Liver (tissue), 9 donors: ENCODE results near the gene RHBDF2. TPM values are rescaled to one million over a fixed set of nuclear protein-coding genes. Genes with fewer than 3 reads are reported as not detected.

ENCODE experiments used
- DNase-seq: peaks from one replicate; pipeline ENCODE4 v3.0.0-alpha.2; 2017; ENCODE audit warnings: low spot score
- H3K27ac ChIP-seq, 2 donors: one replicate each; pipeline ENCODE4 v1.7.0; 2013; ENCODE audit warnings: inconsistent platforms in 2 of 2, low read length in 2 of 2, control low read depth in 1 of 2, low read depth in 1 of 2, mild to moderate bottlenecking in 1 of 2
- H3K27me3 ChIP-seq, 4 donors: one replicate each; pipeline versions ENCODE4 v1.6.1 to v1.7.0; 2013; ENCODE audit warnings: low read length in 3 of 4, inconsistent platforms in 1 of 4, mild to moderate bottlenecking in 1 of 4, moderate library complexity in 1 of 4; ENCODE audit not compliant: control insufficient read depth in 4 of 4, insufficient read depth in 4 of 4
- H3K36me3 ChIP-seq, 4 donors: one replicate each; pipeline versions ENCODE4 v1.6.1 to v1.7.0; 2013; ENCODE audit warnings: low read length in 3 of 4, mild to moderate bottlenecking in 3 of 4, low read depth in 1 of 4, moderate library complexity in 1 of 4; ENCODE audit not compliant: control insufficient read depth in 4 of 4, insufficient read depth in 3 of 4
- H3K4me1 ChIP-seq, 4 donors: one replicate each; pipeline versions ENCODE4 v1.6.1 to v1.7.0; 2013; ENCODE audit warnings: low read length in 3 of 4, mild to moderate bottlenecking in 3 of 4, moderate library complexity in 1 of 4; ENCODE audit not compliant: control insufficient read depth in 4 of 4, insufficient read depth in 4 of 4
- H3K4me3 ChIP-seq, 3 donors: one replicate each; pipeline versions ENCODE4 v1.6.1 to v1.7.0; 2013; ENCODE audit warnings: low read length in 3 of 3, control low read depth in 1 of 3, low read depth in 1 of 3, mild to moderate bottlenecking in 1 of 3
- H3K9ac ChIP-seq, 2 donors: one replicate each; pipeline ENCODE4 v1.7.0; 2013; ENCODE audit warnings: low read length in 2 of 2, mild to moderate bottlenecking in 2 of 2, moderate library complexity in 2 of 2, control low read depth in 1 of 2, low read depth in 1 of 2
- H3K9me3 ChIP-seq, 4 donors: one replicate each; pipeline versions ENCODE4 v1.6.1 to v1.7.0; 2013; ENCODE audit warnings: low read length in 3 of 4; ENCODE audit not compliant: control insufficient read depth in 4 of 4
- CTCF ChIP-seq: fragments of 150-350 bp; IDR thresholded peaks from 2 replicates; pipeline ENCODE4 v1.5.1; 2017; ENCODE audit warnings: improper control_type of control experiment, low read depth, low read length; ENCODE audit not compliant: missing input control
- EGR1 ChIP-seq, 2 donors: IDR thresholded peaks; 2 replicates each; pipeline ENCODE4 v1.6.1; 2016 to 2018; ENCODE audit warnings: antibody characterized with exemption in 2 of 2, low read depth in 2 of 2
- FOXA1 ChIP-seq: IDR thresholded peaks from 2 replicates; pipeline ENCODE4 v1.6.1; 2016; ENCODE audit warnings: antibody characterized with exemption
- FOXA2 ChIP-seq: IDR thresholded peaks from 2 replicates; pipeline ENCODE4 v1.6.1; 2016; ENCODE audit warnings: antibody characterized with exemption
- GABPA ChIP-seq, 2 donors: IDR thresholded peaks in 1 of 2; conservative IDR thresholded peaks in 1 of 2; 2 replicates each; pipeline ENCODE4 v1.6.1; 2016; ENCODE audit warnings: antibody characterized with exemption in 2 of 2, mild to moderate bottlenecking in 1 of 2, moderate library complexity in 1 of 2
- HNF4A ChIP-seq, 2 donors: conservative IDR thresholded peaks; 2 replicates each; pipeline ENCODE4 v1.6.1; 2016; ENCODE audit warnings: antibody characterized with exemption in 2 of 2, mild to moderate bottlenecking in 2 of 2
- HNF4G ChIP-seq: IDR thresholded peaks from 2 replicates; pipeline ENCODE4 v1.6.1; 2016; ENCODE audit warnings: antibody characterized with exemption
- JUND ChIP-seq, 2 donors: IDR thresholded peaks; 2 replicates each; pipeline ENCODE4 v1.6.1; 2016; ENCODE audit warnings: antibody characterized with exemption in 2 of 2
- NR2F2 ChIP-seq: IDR thresholded peaks from 2 replicates; pipeline ENCODE4 v1.6.1; 2016; ENCODE audit warnings: antibody characterized with exemption
- RAD21 ChIP-seq, 2 donors: IDR thresholded peaks; 2 replicates each; pipeline ENCODE4 v1.6.1; 2016; ENCODE audit warnings: antibody characterized with exemption in 2 of 2, mild to moderate bottlenecking in 2 of 2
- RXRA ChIP-seq, 2 donors: IDR thresholded peaks; 2 replicates each; pipeline ENCODE4 v1.6.1; 2017 to 2018; ENCODE audit warnings: antibody characterized with exemption in 2 of 2, mild to moderate bottlenecking in 1 of 2
- SP1 ChIP-seq: IDR thresholded peaks from 2 replicates; pipeline ENCODE4 v1.6.1; 2018; ENCODE audit warnings: antibody characterized with exemption, mild to moderate bottlenecking
- TAF1 ChIP-seq: conservative IDR thresholded peaks from 2 replicates; pipeline ENCODE4 v1.6.1; 2016; ENCODE audit warnings: antibody characterized with exemption, mild to moderate bottlenecking
- YY1 ChIP-seq: IDR thresholded peaks from 2 replicates; pipeline ENCODE4 v1.6.1; 2016; ENCODE audit warnings: antibody characterized with exemption, mild to moderate bottlenecking
- ZBTB33 ChIP-seq: IDR thresholded peaks from 2 replicates; pipeline ENCODE4 v1.6.1; 2016; ENCODE audit warnings: antibody characterized with exemption
- WGBS: extraction: QIAGEN DNeasy Blood & Tissue Kit; methylation state at CpG from one replicate; pipeline ENCODE4 v1.1.7; 2013; 5-methylcytosine and 5-hydroxymethylcytosine counted together
- polyA plus RNA-seq, 2 donors: library from polyadenylated mRNA; stranded (reverse) in 1 of 2; unstranded in 1 of 2; fragments of 200-250 nt in 1 of 2; fragments of >200 nt in 1 of 2; fragmentation: Nextera tagmentation in 1 of 2; extraction: Ambion mirVana in 1 of 2; gene quantifications; one replicate each; pipeline versions ENCODE4 v1.2.1 to v1.2.3, GENCODE V29; 2013 to 2015
- total RNA-seq, 2 donors: library from RNA; depleted of rRNA; stranded (reverse); fragments of >200 nt; gene quantifications; one replicate each; pipeline ENCODE4 v1.2.3, GENCODE V29; 2014
- TF ChIP-seq, protein P1 (sequence below): IDR thresholded peaks from 2 replicates; pipeline ENCODE4 v1.6.1; 2016; ENCODE audit warnings: antibody characterized with exemption
- TF ChIP-seq, protein P2 (sequence below): IDR thresholded peaks from 2 replicates; pipeline ENCODE4 v1.6.1; 2016; ENCODE audit warnings: antibody characterized with exemption, mild to moderate bottlenecking
- TF ChIP-seq, protein P3 (sequence below): IDR thresholded peaks from 2 replicates; pipeline ENCODE4 v1.6.1; 2016; ENCODE audit warnings: antibody characterized with exemption
- donor health status: healthy.
- donor health status: healthy.
- donor health status: healthy.
- donor health status: healthy.
- donor health status: healthy.

Gene RHBDF2
- total and polyA plus RNA-seq, 4 donors: 2.9 to 6.7 (median 4.6) TPM

- no peaks in the 10 kb centered on the region for H3K27me3 ChIP-seq
- no peaks in the 10 kb centered on the region for H3K9me3 ChIP-seq
- H3K36me3 ChIP-seq: no peaks in the 10 kb centered on the region
- no peak overlapping the region for H3K27ac ChIP-seq
- TF ChIP-seq EGR1 (IDR thresholded peaks at IDR 0.05; ENCODE audit: low read depth in 2 of 2) (no peak), YY1 (no peak), GABPA (IDR thresholded peaks at IDR 0.05 in 1 of 2, conservative IDR thresholded peaks at IDR 0.05 in 1 of 2) (no peak), NR2F2 (no peak), SP1 (no peak), ZBTB33 (no peak), FOXA2 (no peak), HNF4G (no peak), CTCF (no peak), RAD21 (IDR thresholded peaks at IDR 0.05) (no peak), JUND (IDR thresholded peaks at IDR 0.05) (no peak)
- TF ChIP-seq, protein P1, sequence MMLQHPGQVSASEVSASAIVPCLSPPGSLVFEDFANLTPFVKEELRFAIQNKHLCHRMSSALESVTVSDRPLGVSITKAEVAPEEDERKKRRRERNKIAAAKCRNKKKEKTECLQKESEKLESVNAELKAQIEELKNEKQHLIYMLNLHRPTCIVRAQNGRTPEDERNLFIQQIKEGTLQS: no peak
- WGBS: 86% methylated on average over 8 of the region's 8 CpGs
- H3K4me1 ChIP-seq: peaks cover under 1 to 27% (median 18%) of the 10 kb centered on the region in 4 donors
- H3K4me3 ChIP-seq: no peak overlapping the region
- DNase-seq: no peak
- H3K9ac ChIP-seq: no peak overlapping the region
Measured at GRCh38 chr17:76542984-76543383, 41.8 kb upstream of the RHBDF2 start.

DNA sequence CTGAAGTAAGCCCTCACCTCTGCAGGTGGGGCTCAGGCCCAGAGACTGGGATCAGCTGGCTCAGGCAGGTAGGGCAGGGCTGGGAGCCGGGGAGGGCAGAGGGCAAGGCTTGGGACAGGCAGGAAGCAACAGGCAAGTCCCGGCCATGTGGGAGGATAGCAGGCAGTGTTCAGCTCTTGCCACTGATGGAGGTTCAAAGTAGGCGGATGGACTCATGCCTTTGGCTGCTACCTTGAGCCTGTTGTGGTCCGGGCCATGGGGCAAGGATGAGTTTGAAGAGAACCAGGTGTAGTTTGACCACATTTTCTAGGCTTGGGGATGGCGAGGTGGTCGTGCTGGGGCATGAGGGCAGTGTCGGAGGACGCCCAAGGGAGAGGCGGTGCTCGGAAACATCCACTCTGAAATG is 41.3 kb upstream of the RHBDF2 start:
- 83% methylated on average over 10 of the region's 10 CpGs for WGBS
- no peak overlapping the region for H3K27ac ChIP-seq
- H3K36me3 ChIP-seq: no peaks in the 10 kb centered on the region
- peaks cover 4 to 27% (median 16%) of the 10 kb centered on the region in 4 donors for H3K4me1 ChIP-seq
- H3K27me3 ChIP-seq: no peaks in the 10 kb centered on the region
- no peaks in the 10 kb centered on the region for H3K9me3 ChIP-seq
- H3K4me3 ChIP-seq: no peak overlapping the region
- H3K9ac ChIP-seq: no peak overlapping the region
- no peak for DNase-seq
- TF ChIP-seq FOXA2 (no peak), GABPA (IDR thresholded peaks at IDR 0.05 in 1 of 2, conservative IDR thresholded peaks at IDR 0.05 in 1 of 2) (no peak), HNF4A (conservative IDR thresholded peaks at IDR 0.05) (no peak), HNF4G (no peak), EGR1 (IDR thresholded peaks at IDR 0.05; ENCODE audit: low read depth in 2 of 2) (no peak), TAF1 (no peak), FOXA1 (no peak), ZBTB33 (no peak), SP1 (no peak), NR2F2 (no peak), RXRA (IDR thresholded peaks at IDR 0.05) (no peak), CTCF (no peak), RAD21 (IDR thresholded peaks at IDR 0.05) (no peak), YY1 (no peak), JUND (IDR thresholded peaks at IDR 0.05) (no peak)
- TF ChIP-seq, protein P2, sequence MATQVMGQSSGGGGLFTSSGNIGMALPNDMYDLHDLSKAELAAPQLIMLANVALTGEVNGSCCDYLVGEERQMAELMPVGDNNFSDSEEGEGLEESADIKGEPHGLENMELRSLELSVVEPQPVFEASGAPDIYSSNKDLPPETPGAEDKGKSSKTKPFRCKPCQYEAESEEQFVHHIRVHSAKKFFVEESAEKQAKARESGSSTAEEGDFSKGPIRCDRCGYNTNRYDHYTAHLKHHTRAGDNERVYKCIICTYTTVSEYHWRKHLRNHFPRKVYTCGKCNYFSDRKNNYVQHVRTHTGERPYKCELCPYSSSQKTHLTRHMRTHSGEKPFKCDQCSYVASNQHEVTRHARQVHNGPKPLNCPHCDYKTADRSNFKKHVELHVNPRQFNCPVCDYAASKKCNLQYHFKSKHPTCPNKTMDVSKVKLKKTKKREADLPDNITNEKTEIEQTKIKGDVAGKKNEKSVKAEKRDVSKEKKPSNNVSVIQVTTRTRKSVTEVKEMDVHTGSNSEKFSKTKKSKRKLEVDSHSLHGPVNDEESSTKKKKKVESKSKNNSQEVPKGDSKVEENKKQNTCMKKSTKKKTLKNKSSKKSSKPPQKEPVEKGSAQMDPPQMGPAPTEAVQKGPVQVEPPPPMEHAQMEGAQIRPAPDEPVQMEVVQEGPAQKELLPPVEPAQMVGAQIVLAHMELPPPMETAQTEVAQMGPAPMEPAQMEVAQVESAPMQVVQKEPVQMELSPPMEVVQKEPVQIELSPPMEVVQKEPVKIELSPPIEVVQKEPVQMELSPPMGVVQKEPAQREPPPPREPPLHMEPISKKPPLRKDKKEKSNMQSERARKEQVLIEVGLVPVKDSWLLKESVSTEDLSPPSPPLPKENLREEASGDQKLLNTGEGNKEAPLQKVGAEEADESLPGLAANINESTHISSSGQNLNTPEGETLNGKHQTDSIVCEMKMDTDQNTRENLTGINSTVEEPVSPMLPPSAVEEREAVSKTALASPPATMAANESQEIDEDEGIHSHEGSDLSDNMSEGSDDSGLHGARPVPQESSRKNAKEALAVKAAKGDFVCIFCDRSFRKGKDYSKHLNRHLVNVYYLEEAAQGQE: no peak
- TF ChIP-seq, protein P3, sequence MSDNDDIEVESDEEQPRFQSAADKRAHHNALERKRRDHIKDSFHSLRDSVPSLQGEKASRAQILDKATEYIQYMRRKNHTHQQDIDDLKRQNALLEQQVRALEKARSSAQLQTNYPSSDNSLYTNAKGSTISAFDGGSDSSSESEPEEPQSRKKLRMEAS: no peak
- TF ChIP-seq, protein P1: no peak
